ENCODE results near the gene CCDC32. TPM values are rescaled to one million over a fixed set of nuclear protein-coding genes. Genes with fewer than 3 reads are reported as not detected.

Gene CCDC32
- total and polyA plus RNA-seq, 2 of the 13 experiments (the other 11 are each of a cell fraction or from before 2014, with no cell fraction given): 10.8 to 23.2 TPM

- TF ChIP-seq ZBTB34 (CRISPR knock-in tag; IDR thresholded peaks at IDR 0.05): no peak
- TF ChIP-seq ZNF574 (CRISPR knock-in tag; IDR thresholded peaks at IDR 0.05): peak; percentile 79
- no peak for TF ChIP-seq CBX1 (IDR thresholded peaks at IDR 0.05; ENCODE audit: low read depth)
- TF ChIP-seq HIC2 (CRISPR knock-in tag; IDR thresholded peaks at IDR 0.05; ENCODE audit: low read depth): no peak
- TF ChIP-seq RBAK (CRISPR knock-in tag; IDR thresholded peaks at IDR 0.05): no peak
- TF ChIP-seq YEATS2 (CRISPR knock-in tag; IDR thresholded peaks at IDR 0.05; ENCODE audit: borderline replicate concordance): no peak
- TF ChIP-seq ZNF343 (CRISPR knock-in tag; IDR thresholded peaks at IDR 0.05): peak; percentile 52; the same call in 1 of the 2 replicates
- TF ChIP-seq TP53 (CRISPR knock-in tag; conservative IDR thresholded peaks at IDR 0.05): no peak
- no peak for TF ChIP-seq REXO4 (CRISPR knock-in tag; IDR thresholded peaks at IDR 0.05; ENCODE audit: borderline replicate concordance)
- TF ChIP-seq AGO2 (optimal IDR thresholded peaks at IDR 0.05; ENCODE audit: low read depth, low read length): peak; percentile 35
- peak; percentile 94 for TF ChIP-seq PHF21A (CRISPR knock-in tag; IDR thresholded peaks at IDR 0.05)
- no peak for TF ChIP-seq ZNF597 (CRISPR knock-in tag; IDR thresholded peaks at IDR 0.05)
- no peak for TF ChIP-seq USF2 (IDR thresholded peaks at IDR 0.05; ENCODE audit: low read depth, low read length)
- no peak for TF ChIP-seq USF2 (CRISPR knock-in tag; IDR thresholded peaks at IDR 0.05; ENCODE audit: borderline replicate concordance)
- TF ChIP-seq TEAD2 (CRISPR knock-in tag; IDR thresholded peaks at IDR 0.05): no peak
- no peak; the same call in 1 of the 2 replicates for TF ChIP-seq ZKSCAN8 (CRISPR knock-in tag; IDR thresholded peaks at IDR 0.05; ENCODE audit: borderline replicate concordance)
- TF ChIP-seq ZNF225 (CRISPR knock-in tag; IDR thresholded peaks at IDR 0.05): no peak
- TF ChIP-seq HNF4A (CRISPR knock-in tag; IDR thresholded peaks at IDR 0.05): peak; percentile 67
- no peak for TF ChIP-seq TIGD3 (CRISPR knock-in tag; IDR thresholded peaks at IDR 0.05; ENCODE audit: borderline replicate concordance)
These were observed 53.2 kb downstream of the CCDC32 start (continued) for GRCh38 chr15:40511472-40512133.
